Iris pigment epithelial cell (primary cell): ENCODE data around the gene SGTA.
"Not testable (repeated sequence)": the region's sequence is repeated elsewhere in the genome, so short reads cannot be mapped to it uniquely, and the experiment has no call there.

Source experiments
- DNase-seq: peaks from one replicate; pipeline ENCODE4 v3.0.0-alpha.2; 2011; ENCODE audit warnings: low read depth

Gene SGTA

GRCh38 chr19:2793126-2793525 lies 10.1 kb upstream of the SGTA start:
- DNase-seq = no peak

- not testable (repeated sequence) for DNase-seq
These were observed 9.6 kb upstream of the SGTA start for GRCh38 chr19:2792666-2793065.

GRCh38 chr19:2791876-2792275 lies 8.8 kb upstream of the SGTA start:
- no peak for DNase-seq

- no peak for DNase-seq
These were observed 8.4 kb upstream of the SGTA start for GRCh38 chr19:2791440-2791839.

- no peak for DNase-seq
These were observed 7.6 kb upstream of the SGTA start for GRCh38 chr19:2790557-2791271.

GRCh38 chr19:2790194-2790556 lies 7.1 kb upstream of the SGTA start:
- DNase-seq = no peak

GRCh38 chr19:2788237-2788636 lies 5.2 kb upstream of the SGTA start:
- no peak for DNase-seq

- DNase-seq = no peak
These were observed 4.0 kb upstream of the SGTA start for GRCh38 chr19:2787115-2787514.

GRCh38 chr19:2785244-2785997 lies 2.3 kb upstream of the SGTA start, which contains the start of gene THOP1:
TSS of gene THOP1 (plus strand) at chr19:2785503. CDS start at chr19:2785663, 160 bp downstream.
- peak; percentile 99 for DNase-seq

GRCh38 chr19:2783781-2784145 lies 690 bp upstream of the SGTA start:
- no peak for DNase-seq

- peak; percentile 5 for DNase-seq
These were observed 641 bp downstream of the SGTA start for GRCh38 chr19:2782329-2782935.

GRCh38 chr19:2780284-2780683 lies 2.8 kb downstream of the SGTA start:
- no peak for DNase-seq

- no peak for DNase-seq
These were observed 3.8 kb downstream of the SGTA start for GRCh38 chr19:2779121-2779740.

GRCh38 chr19:2777952-2778683 lies 5.0 kb downstream of the SGTA start:
- DNase-seq = no peak

GRCh38 chr19:2775556-2776430 lies 7.3 kb downstream of the SGTA start:
- DNase-seq = peak; percentile 63

GRCh38 chr19:2774953-2775555 lies 8.0 kb downstream of the SGTA start:
- DNase-seq = no peak

GRCh38 chr19:2774083-2774679 lies 8.9 kb downstream of the SGTA start:
- no peak for DNase-seq

GRCh38 chr19:2771786-2772674 lies 11.0 kb downstream of the SGTA start:
- no peak for DNase-seq
